Upper lobe of left lung (tissue), 6 donors: ENCODE results near the gene TTC39C. TPM values are rescaled to one million over a fixed set of nuclear protein-coding genes. Genes with fewer than 3 reads are reported as not detected.
A peak's percentile ranks its signal among the peaks of the same experiment; 100 is the strongest.
"Not testable (repeated sequence)": the region's sequence is repeated elsewhere in the genome, so short reads cannot be mapped to it uniquely, and the experiment has no call there.

Experiments
- ATAC-seq, 2 donors: fragments of 200-7000 bp; cut with Tn5 transposase; one replicate each; pipeline ENCODE4 v1.9.1; 2022; ENCODE audit warnings: mild to moderate bottlenecking in 2 of 2, moderate library complexity in 2 of 2; ENCODE audit not compliant: low FRiP score in 2 of 2
- DNase-seq, 2 donors: peaks; one replicate each; pipeline ENCODE4 v3.0.0-alpha.2; 2019 to 2020
- H3K27ac ChIP-seq, 4 donors: fragments of 200-600 bp; sonication (generic); one replicate each; pipeline ENCODE4 v1.5.1; 2016 to 2019
- H3K27me3 ChIP-seq, 4 donors: fragments of 200-600 bp; sonication (generic); one replicate each; pipeline ENCODE4 v1.5.1; 2017 to 2019
- H3K36me3 ChIP-seq, 4 donors: fragments of 200-600 bp; sonication (generic); one replicate each; pipeline ENCODE4 v1.5.1; 2016 to 2019
- H3K4me1 ChIP-seq, 4 donors: fragments of 200-600 bp; sonication (generic); one replicate each; pipeline ENCODE4 v1.5.1; 2018 to 2019
- H3K4me3 ChIP-seq, 4 donors: fragments of 200-600 bp; sonication (generic); one replicate each; pipeline ENCODE4 v1.5.1; 2017 to 2019; ENCODE audit warnings: mild to moderate bottlenecking in 2 of 4, moderate library complexity in 1 of 4
- H3K9me3 ChIP-seq, 4 donors: fragments of 200-600 bp; sonication (generic); one replicate each; pipeline ENCODE4 v1.5.1; 2018 to 2019
- CTCF ChIP-seq, 6 experiments: fragments of 450-650 bp in 4 of 6; fragments of 200-600 bp in 2 of 6; sonication (generic) in 2 of 6; IDR thresholded peaks; one replicate each; pipeline ENCODE4 v1.5.1; 2016 to 2019; ENCODE audit warnings: antibody characterized with exemption in 6 of 6
- EP300 ChIP-seq, 4 donors: sonication (generic); formaldehyde crosslinking; IDR thresholded peaks; one replicate each; pipeline ENCODE4 v1.5.1; 2017; ENCODE audit warnings: antibody characterized with exemption in 4 of 4, control low read depth in 2 of 4
- POLR2A ChIP-seq, 4 donors: fragments of 450-650 bp; IDR thresholded peaks; one replicate each; pipeline ENCODE4 v1.5.1; 2016 to 2017; ENCODE audit warnings: antibody characterized with exemption in 4 of 4, mild to moderate bottlenecking in 2 of 4
- POLR2AphosphoS5 ChIP-seq, 2 donors: sonication (generic); formaldehyde crosslinking; IDR thresholded peaks; one replicate each; pipeline ENCODE4 v1.5.1; 2017; ENCODE audit warnings: antibody characterized with exemption in 2 of 2
- WGBS, 2 donors: methylation state at CpG; one replicate each; pipeline ENCODE4 v1.1.5; 2017 to 2018; 5-methylcytosine and 5-hydroxymethylcytosine counted together
- total RNA-seq, 6 donors: library from RNA; depleted of rRNA in 4 of 6; stranded (reverse); fragments of >200 nt in 4 of 6; gene quantifications; one replicate each; pipeline versions ENCODE4 v1.1.0 to v1.2.1, GENCODE V29; 2016 to 2021
- donor health status: DM: no; HTN: no; CAD: no; lungs with moderate emphysema.
- donor health status: DM: no; HTN: yes; CAD: no; lungs with severe emphysema.

TTC39C gene
- total RNA-seq, 6 donors from 2014 or later, result 12.8 to 31.5 (median 19.5) TPM

GRCh38 chr18:24142376-24142775, 127.8 kb downstream of the TTC39C start:
- ATAC-seq (no peak), DNase-seq (no peak)
- Histone ChIP-seq H3K36me3 (no peaks in the 10 kb centered on the region), H3K27ac (no peak overlapping the region), H3K4me3 (no peak overlapping the region), H3K9me3 (no peaks in the 10 kb centered on the region), H3K4me1 (peaks cover 3 to 18% (median 10%) of the 10 kb centered on the region in 4 donors), H3K27me3 (peaks cover 0 to 3% (median 0%) of the 10 kb centered on the region in 4 donors)
- no peak for TF ChIP-seq EP300 (IDR thresholded peaks at IDR 0.05)
- TF ChIP-seq POLR2AphosphoS5 (IDR thresholded peaks at IDR 0.05), result no peak
- no peak for TF ChIP-seq POLR2A (IDR thresholded peaks at IDR 0.05)
- TF ChIP-seq CTCF (IDR thresholded peaks at IDR 0.05), result no peak

GRCh38 chr18:24149591-24149990, 135.0 kb downstream of the TTC39C start:
- peak in 1 of 2 donors; percentile 82 for DNase-seq
- H3K4me3 ChIP-seq, H3K27ac ChIP-seq, H3K36me3 ChIP-seq, ATAC-seq, H3K4me1 ChIP-seq, H3K27me3 ChIP-seq, H3K9me3 ChIP-seq: not testable (repeated sequence)
- 100% methylated on average over 7 to 18 of the region's 28 CpGs for WGBS, 2 donors

- no peak for TF ChIP-seq POLR2AphosphoS5 (IDR thresholded peaks at IDR 0.05)
- no peak for TF ChIP-seq CTCF (IDR thresholded peaks at IDR 0.05)
- no peak for TF ChIP-seq EP300 (IDR thresholded peaks at IDR 0.05)
- no peak for TF ChIP-seq POLR2A (IDR thresholded peaks at IDR 0.05)
Measured at GRCh38 chr18:24153397-24153796, 138.8 kb downstream of the TTC39C start.

GRCh38 chr18:24157855-24158254, 143.3 kb downstream of the TTC39C start:
- Histone ChIP-seq H3K4me1 (no peaks in the 10 kb centered on the region), H3K27me3 (no peaks in the 10 kb centered on the region), H3K9me3 (no peaks in the 10 kb centered on the region), H3K27ac (no peak overlapping the region), H3K36me3 (peaks cover 0 to 33% (median 9%) of the 10 kb centered on the region in 4 donors), H3K4me3 (no peak overlapping the region)
- ATAC-seq (no peak), DNase-seq (no peak)
- TF ChIP-seq POLR2A (IDR thresholded peaks at IDR 0.05), result no peak
- no peak for TF ChIP-seq POLR2AphosphoS5 (IDR thresholded peaks at IDR 0.05)
- TF ChIP-seq CTCF (IDR thresholded peaks at IDR 0.05), result no peak
- no peak for TF ChIP-seq EP300 (IDR thresholded peaks at IDR 0.05)
- WGBS, 2 donors, result 90 to 99% methylated on average over 3 of the region's 3 CpGs

More at GRCh38 chr18:24153397-24153796, 138.8 kb downstream of the TTC39C start:
- Histone ChIP-seq H3K27ac (no peak overlapping the region), H3K4me3 (no peak overlapping the region), H3K4me1 (no peaks in the 10 kb centered on the region), H3K36me3 (peaks cover 0 to 20% (median 0%) of the 10 kb centered on the region in 4 donors), H3K27me3 (no peaks in the 10 kb centered on the region), H3K9me3 (no peaks in the 10 kb centered on the region)
- ATAC-seq (no peak), DNase-seq (no peak)
- WGBS, 2 donors, result 88 to 93% methylated on average over 3 of the region's 3 CpGs

GRCh38 chr18:24160086-24160485, 145.5 kb downstream of the TTC39C start:
- no peak overlapping the region for H3K4me3 ChIP-seq
- 91 to 96% methylated on average over 5 of the region's 5 CpGs for WGBS, 2 donors
- H3K36me3 ChIP-seq, result peaks cover 4 to 52% (median 16%) of the 10 kb centered on the region in 4 donors
- H3K27me3 ChIP-seq, result no peaks in the 10 kb centered on the region
- H3K27ac ChIP-seq, result no peak overlapping the region
- ATAC-seq, result no peak
- H3K9me3 ChIP-seq, result no peaks in the 10 kb centered on the region
- no peak for DNase-seq
- no peak for TF ChIP-seq EP300 (IDR thresholded peaks at IDR 0.05)
- TF ChIP-seq POLR2AphosphoS5 (IDR thresholded peaks at IDR 0.05), result no peak
- TF ChIP-seq CTCF (IDR thresholded peaks at IDR 0.05), result no peak
- TF ChIP-seq POLR2A (IDR thresholded peaks at IDR 0.05), result no peak
- H3K4me1 ChIP-seq, result no peaks in the 10 kb centered on the region
